B cell (primary cell): ENCODE data around the gene RINL. TPM values are rescaled to one million over a fixed set of nuclear protein-coding genes. Genes with fewer than 3 reads are reported as not detected.
"Not testable (repeated sequence)": the region's sequence is repeated elsewhere in the genome, so short reads cannot be mapped to it uniquely, and the experiment has no call there.

Source experiments
- ATAC-seq: fragments of 200-7000 bp; cut with Tn5 transposase; one replicate; pipeline ENCODE4 v1.10.0; 2021; ENCODE audit warnings: low read depth, mild to moderate bottlenecking, moderate number of reproducible peaks, moderate library complexity
- CTCF ChIA-PET: fragments of 350-600 bp; sonication (Branson Sonifier 250); formaldehyde crosslinking; loops from one replicate; lab custom pipeline; 2021; ENCODE audit warnings: antibody characterized with exemption, inconsistent platforms; lab: Charles Lee
- POLR2A ChIA-PET: fragments of 350-600 bp; sonication (Branson Sonifier 250); formaldehyde crosslinking; loops from one replicate; lab custom pipeline; 2021; ENCODE audit warnings: antibody characterized with exemption; lab: Charles Lee
- DNase-seq: peaks from one replicate; pipeline ENCODE4 v3.0.0; 2013
- H2AFZ ChIP-seq: 2 replicates; pipeline ENCODE4 v1.6.1; 2012; ENCODE audit warnings: mild to moderate bottlenecking, low read depth, low read length; ENCODE audit not compliant: insufficient read depth, poor library complexity, severe bottlenecking
- H3K27ac ChIP-seq, 2 donors: 1 replicate in 1 of 2; 2 replicates in 1 of 2; pipeline ENCODE4 v1.5.1; 2012 to 2013; ENCODE audit warnings: low read length in 2 of 2, mild to moderate bottlenecking in 2 of 2, moderate library complexity in 1 of 2
- H3K27me3 ChIP-seq, 4 experiments: fragments of 200-600 bp in 1 of 4; sonication (generic) in 1 of 4; replicated peaks in 1 of 4; 1 replicate in 2 of 4; 2 replicates in 2 of 4; pipeline versions ENCODE4 v1.6.1 to v1.7.0; 2013 to 2016; ENCODE audit warnings: low read length in 3 of 4, mild to moderate bottlenecking in 2 of 4, mixed read lengths in 1 of 4, moderate library complexity in 1 of 4; ENCODE audit not compliant: insufficient read depth in 4 of 4, control insufficient read depth in 3 of 4; ENCODE audit errors: control extremely low read depth in 1 of 4
- H3K36me3 ChIP-seq, 2 experiments: replicated peaks in 1 of 2; 1 replicate in 1 of 2; 2 replicates in 1 of 2; pipeline versions ENCODE4 v1.6.1 to v1.7.1; 2013; ENCODE audit warnings: low read length in 1 of 2; ENCODE audit not compliant: insufficient read depth in 2 of 2, control insufficient read depth in 1 of 2; ENCODE audit errors: control extremely low read depth in 1 of 2, extremely low read depth in 1 of 2
- H3K4me1 ChIP-seq, 2 donors: fragments of 200-600 bp in 1 of 2; sonication (generic) in 1 of 2; 1 replicate in 1 of 2; 2 replicates in 1 of 2; pipeline versions ENCODE4 v1.5.1 to v1.6.1; 2013 to 2017; ENCODE audit warnings: low read length in 2 of 2; ENCODE audit not compliant: control insufficient read depth in 2 of 2, insufficient read depth in 2 of 2
- H3K4me2 ChIP-seq: replicated peaks from 2 replicates; pipeline ENCODE3; 2012; ENCODE audit warnings: mild to moderate bottlenecking, low read depth, low read length; ENCODE audit not compliant: poor library complexity, severe bottlenecking
- H3K4me3 ChIP-seq, 5 experiments: fragments of 200-600 bp in 1 of 5; sonication (generic) in 1 of 5; 1 replicate in 3 of 5; 2 replicates in 2 of 5; pipeline versions ENCODE4 v1.5.1 to v1.7.0; 2011 to 2016; ENCODE audit warnings: low read length in 4 of 5, mild to moderate bottlenecking in 4 of 5, low read depth in 2 of 5, control low read depth in 1 of 5, moderate library complexity in 1 of 5; ENCODE audit not compliant: insufficient read depth in 1 of 5; ENCODE audit errors: control extremely low read depth in 1 of 5, extremely low read depth in 1 of 5
- H3K79me2 ChIP-seq: fragments of 200-600 bp; sonication (generic); one replicate; pipeline ENCODE4 v1.6.0; 2016; ENCODE audit warnings: low read length; ENCODE audit not compliant: control insufficient read depth, insufficient read depth
- H3K9ac ChIP-seq: fragments of 200-600 bp; sonication (generic); 2 replicates; pipeline ENCODE4 v1.6.1; 2017; ENCODE audit warnings: mild to moderate bottlenecking, low read length, moderate library complexity
- H3K9me3 ChIP-seq, 3 donors: one replicate each; pipeline versions ENCODE4 v1.6.1 to v1.7.1; 2013; ENCODE audit warnings: low read length in 2 of 3; ENCODE audit not compliant: control insufficient read depth in 2 of 3, insufficient read depth in 1 of 3; ENCODE audit errors: control extremely low read depth in 1 of 3
- H4K20me1 ChIP-seq: 2 replicates; pipeline ENCODE4 v1.6.0; 2012; ENCODE audit warnings: mild to moderate bottlenecking, low read length; ENCODE audit not compliant: insufficient read depth, control insufficient read depth, poor library complexity, severe bottlenecking
- H3K27ac Mint-ChIP-seq: one replicate; pipeline ENCODE4 v1.8.0; 2021; ENCODE audit warnings: mixed read lengths
- H3K27me3 Mint-ChIP-seq: one replicate; pipeline ENCODE4 v1.8.0; 2021; ENCODE audit warnings: mixed read lengths
- H3K4me1 Mint-ChIP-seq: one replicate; pipeline ENCODE4 v1.8.0; 2021; ENCODE audit warnings: mixed read lengths
- H3K4me3 Mint-ChIP-seq: one replicate; pipeline ENCODE4 v1.8.0; 2021; ENCODE audit warnings: mixed read lengths
- H3K9me3 Mint-ChIP-seq: one replicate; pipeline ENCODE4 v1.8.0; 2022; ENCODE audit warnings: mixed read lengths; ENCODE audit not compliant: insufficient read depth
- EZH2 ChIP-seq: IDR thresholded peaks from 2 replicates; pipeline ENCODE4 v1.6.1; 2012; ENCODE audit warnings: borderline replicate concordance, low read depth, mild to moderate bottlenecking, moderate library complexity, low read length; ENCODE audit not compliant: insufficient read depth, poor library complexity, severe bottlenecking
- WGBS: methylation state at CpG from one replicate; pipeline ENCODE4 v1.1.5; 2013; ENCODE audit warnings: missing lambda C conversion rate; ENCODE audit not compliant: insufficient coverage; 5-methylcytosine and 5-hydroxymethylcytosine counted together
- intact Hi-C: fragments of 100-400 bp; cut with micrococcal nuclease; formaldehyde crosslinking; loops from one replicate; pipeline ENCODE4 v1.10.0; 2022
- polyA plus RNA-seq: library from polyadenylated mRNA; depleted of rRNA; stranded (reverse); fragments of >200 nt; gene quantifications from 2 replicates; pipeline ENCODE4 v1.2.3, GENCODE V29; 2012
- total RNA-seq, 2 donors: library from RNA; stranded (reverse); fragments of 120-200 nt in 1 of 2; gene quantifications; 1 replicate in 1 of 2; 2 replicates in 1 of 2; pipeline versions ENCODE4 v1.2.3 to v1.2.4, GENCODE V29; 2013 to 2022
- TF ChIP-seq, protein P1 (sequence below): fragments of 200-600 bp; IDR thresholded peaks from one replicate; pipeline ENCODE4 v1.8.0; 2022; ENCODE audit warnings: antibody characterized with exemption, mild to moderate bottlenecking

Gene RINL
- total and polyA plus RNA-seq, 2 donors (not counting 1 experiment from before 2014, with no cell fraction given), result 67.0 to 113 TPM

DNA sequence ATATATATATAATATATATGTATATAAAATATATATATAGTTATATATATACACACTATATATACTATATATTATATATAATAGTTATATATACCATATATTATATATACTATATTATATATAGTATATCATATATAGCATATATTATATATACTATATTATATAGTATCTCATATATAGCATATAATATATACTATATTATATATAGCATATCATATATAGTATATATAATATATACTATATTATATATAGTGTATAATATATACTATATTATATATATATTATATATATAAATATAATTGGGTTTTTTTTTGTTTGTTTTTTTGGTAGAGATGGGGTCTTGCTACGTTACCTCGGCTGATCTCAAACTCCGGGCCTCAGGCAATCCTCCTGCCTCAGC, 16.7 kb downstream of the RINL start:
- Histone ChIP-seq H3K79me2 (peaks cover 4% of the 10 kb centered on the region), H4K20me1 (no peaks in the 10 kb centered on the region), H3K27me3 (no peaks in the 10 kb centered on the region), H3K9me3 (peaks cover 0 to 7% (median 0%) of the 10 kb centered on the region in 3 donors), H3K4me1 (peaks cover 67 to 94% of the 10 kb centered on the region in 2 donors), H3K36me3 (no peaks in the 10 kb centered on the region), H3K4me2 (no peak overlapping the region), H3K9ac (no peak overlapping the region), H2AFZ (no peak overlapping the region), H3K4me3 (no peak overlapping the region), H3K27ac (no peak overlapping the region)
- no peaks in the 10 kb centered on the region for H3K9me3 Mint-ChIP-seq
- no peak overlapping the region for H3K4me3 Mint-ChIP-seq
- no peaks in the 10 kb centered on the region for H3K27me3 Mint-ChIP-seq
- TF ChIP-seq EZH2, result no peak
- TF ChIP-seq, protein P1, sequence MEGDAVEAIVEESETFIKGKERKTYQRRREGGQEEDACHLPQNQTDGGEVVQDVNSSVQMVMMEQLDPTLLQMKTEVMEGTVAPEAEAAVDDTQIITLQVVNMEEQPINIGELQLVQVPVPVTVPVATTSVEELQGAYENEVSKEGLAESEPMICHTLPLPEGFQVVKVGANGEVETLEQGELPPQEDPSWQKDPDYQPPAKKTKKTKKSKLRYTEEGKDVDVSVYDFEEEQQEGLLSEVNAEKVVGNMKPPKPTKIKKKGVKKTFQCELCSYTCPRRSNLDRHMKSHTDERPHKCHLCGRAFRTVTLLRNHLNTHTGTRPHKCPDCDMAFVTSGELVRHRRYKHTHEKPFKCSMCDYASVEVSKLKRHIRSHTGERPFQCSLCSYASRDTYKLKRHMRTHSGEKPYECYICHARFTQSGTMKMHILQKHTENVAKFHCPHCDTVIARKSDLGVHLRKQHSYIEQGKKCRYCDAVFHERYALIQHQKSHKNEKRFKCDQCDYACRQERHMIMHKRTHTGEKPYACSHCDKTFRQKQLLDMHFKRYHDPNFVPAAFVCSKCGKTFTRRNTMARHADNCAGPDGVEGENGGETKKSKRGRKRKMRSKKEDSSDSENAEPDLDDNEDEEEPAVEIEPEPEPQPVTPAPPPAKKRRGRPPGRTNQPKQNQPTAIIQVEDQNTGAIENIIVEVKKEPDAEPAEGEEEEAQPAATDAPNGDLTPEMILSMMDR, result no peak
- intact Hi-C loops, result loop anchor here (10.0 kb wide), 1 partner anchor 543 kb away; the partner anchor contains the start of gene ZFP36
- 100% methylated on average over 2 of the region's 3 CpGs for WGBS
- peaks cover 69% of the 10 kb centered on the region for H3K4me1 Mint-ChIP-seq
- ChIA-PET POLR2A (interaction anchor here (0.6 to 1.7 kb wide), 6 partner anchors 8 to 598 kb away, joined by 3 to 14 read pairs (median 4); no protein-coding TSS in a partner anchor), CTCF (interaction anchor here (1.0 to 6.8 kb wide), 5 partner anchors 8 to 17 kb away, joined by 4 to 62 read pairs (median 5); partner anchors contain the start of gene RINL)
- no peak overlapping the region for H3K27ac Mint-ChIP-seq
- DNase-seq (no peak), ATAC-seq (no peak)

DNA sequence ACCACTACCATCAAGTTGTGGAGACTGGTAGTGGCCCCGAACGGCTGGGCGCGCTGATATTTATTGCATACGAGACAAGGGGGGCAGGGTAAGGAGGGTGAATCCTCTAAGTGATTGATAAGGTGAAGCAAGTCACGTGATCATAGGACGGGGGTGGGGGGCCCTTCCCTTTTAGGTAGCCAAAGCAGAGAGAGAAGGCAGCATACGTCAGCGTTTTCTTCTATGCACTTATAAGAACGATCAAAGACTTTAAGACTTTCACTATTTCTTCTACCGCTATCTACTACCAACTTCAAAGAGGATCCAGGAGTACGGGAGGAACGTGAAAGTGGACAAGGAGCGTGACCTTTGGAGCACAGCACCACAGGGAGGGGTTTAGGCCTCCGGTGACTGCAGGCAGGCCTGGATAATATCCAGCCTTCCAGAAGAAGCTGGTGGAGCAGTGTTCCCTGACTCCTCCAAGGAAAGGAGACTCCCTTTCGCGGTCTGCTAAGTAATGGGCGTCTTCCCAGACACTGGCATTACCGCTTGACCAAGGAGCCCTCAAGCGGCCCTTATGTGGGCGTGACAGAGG, 18.4 kb downstream of the RINL start:
- H3K4me3 Mint-ChIP-seq, H3K36me3 ChIP-seq, H3K9me3 Mint-ChIP-seq, H3K27ac ChIP-seq, H3K4me2 ChIP-seq, ATAC-seq, H3K27me3 ChIP-seq, H3K79me2 ChIP-seq, H2AFZ ChIP-seq, H3K27me3 Mint-ChIP-seq, DNase-seq, H4K20me1 ChIP-seq, H3K9ac ChIP-seq, H3K9me3 ChIP-seq, H3K4me3 ChIP-seq: not testable (repeated sequence)
- ChIA-PET CTCF (interaction anchor here (1.0 to 3.1 kb wide), 4 partner anchors 10 to 28 kb away, joined by 3 to 23 read pairs (median 4); partner anchors contain the start of gene RINL), POLR2A (interaction anchor here (1.2 to 2.8 kb wide), 4 partner anchors 10 to 90 kb away, joined by 3 to 13 read pairs (median 8); partner anchors contain the start of genes HNRNPL and RINL)
- Mint-ChIP-seq H3K4me1 (peaks cover 58% of the 10 kb centered on the region), H3K27ac (peak overlapping the region; percentile 62)
- H3K4me1 ChIP-seq, result peaks cover 51 to 81% of the 10 kb centered on the region in 2 donors
- WGBS, result 98% methylated on average over 8 of the region's 21 CpGs
- intact Hi-C loops, result loop anchor here (10.0 kb wide), 1 partner anchor 545 kb away; the partner anchor contains the start of gene ZFP36
